Prostate gland (tissue), 2 donors: ENCODE measurements around the gene NR6A1.

Experiments used
- CTCF ChIP-seq, 4 experiments: fragments of 200-600 bp in 2 of 4; fragments of 450-650 bp in 2 of 4; sonication (generic) in 2 of 4; IDR thresholded peaks; 1 replicate in 3 of 4; 2 replicates in 1 of 4; pipeline ENCODE4 v1.5.1; 2016 to 2019; ENCODE audit warnings: antibody characterized with exemption in 4 of 4, mild to moderate bottlenecking in 2 of 4, moderate library complexity in 2 of 4
- POLR2A ChIP-seq: fragments of 450-650 bp; IDR thresholded peaks from one replicate; pipeline ENCODE4 v1.6.1; 2016; ENCODE audit warnings: antibody characterized with exemption, mild to moderate bottlenecking
- POLR2AphosphoS5 ChIP-seq: sonication (generic); formaldehyde crosslinking; IDR thresholded peaks from one replicate; pipeline ENCODE4 v1.6.1; 2017; ENCODE audit warnings: antibody characterized with exemption

GRCh38 chr9:124652615-124653393 is 118.3 kb downstream of the NR6A1 start:
- no peak for TF ChIP-seq CTCF (IDR thresholded peaks at IDR 0.05)
- TF ChIP-seq POLR2A: no peak
- TF ChIP-seq POLR2AphosphoS5: no peak
